ENCODE measurements around the gene MACROD1. TPM values are rescaled to one million over a fixed set of nuclear protein-coding genes. Genes with fewer than 3 reads are reported as not detected.

The MACROD1 gene
- total RNA-seq, 2 donors from 2014 or later: 50.7 to 59.0 TPM

DNA sequence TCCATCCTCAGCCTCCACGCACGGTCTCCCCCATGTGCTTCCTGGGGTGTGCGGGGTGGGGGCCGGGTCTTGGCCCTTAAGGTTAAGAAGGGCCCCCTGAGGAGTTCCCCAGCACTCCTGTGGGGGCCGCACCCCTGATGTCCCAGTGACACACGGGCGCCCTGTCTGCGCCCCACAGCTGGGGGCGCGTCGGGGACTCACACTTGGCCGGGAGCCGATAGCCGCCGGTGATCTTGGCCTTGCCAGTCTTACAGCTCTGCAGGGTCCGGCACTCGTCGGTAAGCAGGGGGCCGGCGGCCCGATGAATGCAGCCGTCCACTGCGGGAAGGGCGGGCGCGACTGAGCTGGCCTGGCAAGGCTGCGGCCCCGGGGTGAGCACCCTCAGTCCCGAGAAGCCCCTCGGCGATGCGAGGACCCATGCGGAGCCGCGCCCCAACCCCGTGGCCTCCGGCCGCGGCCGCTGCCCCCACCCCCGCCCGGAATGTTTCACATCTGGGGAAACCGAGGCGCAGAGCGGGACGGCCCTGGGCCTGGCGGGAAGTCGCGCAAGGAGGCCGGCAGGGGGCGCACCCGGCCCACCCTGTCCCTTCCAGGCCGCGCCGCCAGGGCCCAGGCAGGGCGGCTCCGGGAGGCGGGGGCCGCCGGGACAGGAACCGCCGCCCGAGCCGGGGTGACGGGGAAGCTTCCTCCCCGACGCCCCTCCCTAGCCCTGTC is 165.7 kb downstream of the MACROD1 start:
- no peaks in the 10 kb centered on the region for H3K9me3 ChIP-seq
- TF ChIP-seq, protein P1, sequence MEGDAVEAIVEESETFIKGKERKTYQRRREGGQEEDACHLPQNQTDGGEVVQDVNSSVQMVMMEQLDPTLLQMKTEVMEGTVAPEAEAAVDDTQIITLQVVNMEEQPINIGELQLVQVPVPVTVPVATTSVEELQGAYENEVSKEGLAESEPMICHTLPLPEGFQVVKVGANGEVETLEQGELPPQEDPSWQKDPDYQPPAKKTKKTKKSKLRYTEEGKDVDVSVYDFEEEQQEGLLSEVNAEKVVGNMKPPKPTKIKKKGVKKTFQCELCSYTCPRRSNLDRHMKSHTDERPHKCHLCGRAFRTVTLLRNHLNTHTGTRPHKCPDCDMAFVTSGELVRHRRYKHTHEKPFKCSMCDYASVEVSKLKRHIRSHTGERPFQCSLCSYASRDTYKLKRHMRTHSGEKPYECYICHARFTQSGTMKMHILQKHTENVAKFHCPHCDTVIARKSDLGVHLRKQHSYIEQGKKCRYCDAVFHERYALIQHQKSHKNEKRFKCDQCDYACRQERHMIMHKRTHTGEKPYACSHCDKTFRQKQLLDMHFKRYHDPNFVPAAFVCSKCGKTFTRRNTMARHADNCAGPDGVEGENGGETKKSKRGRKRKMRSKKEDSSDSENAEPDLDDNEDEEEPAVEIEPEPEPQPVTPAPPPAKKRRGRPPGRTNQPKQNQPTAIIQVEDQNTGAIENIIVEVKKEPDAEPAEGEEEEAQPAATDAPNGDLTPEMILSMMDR (IDR thresholded peaks at IDR 0.05): peak; percentile 85 to 95
- H3K27ac ChIP-seq: no peak overlapping the region
- peak; percentile 72 for DNase-seq (ENCODE audit: low spot score)
- H3K4me3 ChIP-seq: peak overlapping the region; percentile 17 to 46
- peaks cover 0 to 40% of the 10 kb centered on the region in 2 donors for H3K4me1 ChIP-seq
- H3K27me3 ChIP-seq: no peaks in the 10 kb centered on the region
- peaks cover 22% of the 10 kb centered on the region for H3K36me3 ChIP-seq

DNA sequence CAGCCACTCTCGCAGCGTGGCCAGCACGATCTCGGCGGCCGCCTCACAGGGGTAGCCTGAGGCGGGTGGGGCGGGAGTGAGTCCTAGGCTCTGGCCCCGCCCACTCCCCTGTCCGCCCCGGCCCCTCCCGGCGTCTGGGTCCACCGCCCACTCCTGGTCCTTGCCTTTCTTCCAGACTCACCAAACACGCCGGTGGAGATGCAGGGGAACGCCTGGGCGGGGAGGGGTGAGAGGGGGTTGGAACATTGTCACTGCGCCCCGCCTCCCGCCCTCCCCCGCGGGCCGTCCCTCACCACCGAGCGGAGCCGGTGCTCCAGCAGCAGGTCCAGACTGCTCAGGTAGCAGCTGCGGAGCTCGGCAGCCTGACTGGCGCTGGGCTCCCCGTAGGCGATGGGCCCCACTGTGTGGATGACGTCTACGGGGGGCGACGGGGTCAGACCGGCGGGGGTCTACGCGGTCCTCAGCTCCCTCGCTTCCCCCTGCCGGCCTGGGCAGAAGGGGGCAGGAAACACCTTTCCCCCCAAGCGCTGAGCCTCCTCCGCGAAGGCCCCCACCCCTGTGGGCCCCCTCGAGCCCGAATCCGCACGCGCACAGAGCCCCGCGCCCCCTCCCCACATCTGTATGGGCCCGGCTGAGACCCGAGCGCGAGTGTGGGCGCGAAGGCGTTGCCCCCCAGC is 166.4 kb downstream of the MACROD1 start:
- Histone ChIP-seq H3K9me3 (no peaks in the 10 kb centered on the region), H3K27me3 (no peaks in the 10 kb centered on the region), H3K36me3 (peaks cover 29% of the 10 kb centered on the region), H3K4me1 (peaks cover 0 to 40% of the 10 kb centered on the region in 2 donors), H3K4me3 (peak overlapping the region in 1 of 2 donors; percentile 46), H3K27ac (no peak overlapping the region)
- TF ChIP-seq, protein P1 (IDR thresholded peaks at IDR 0.05): no peak
- no peak for DNase-seq (ENCODE audit: low spot score)

DNA sequence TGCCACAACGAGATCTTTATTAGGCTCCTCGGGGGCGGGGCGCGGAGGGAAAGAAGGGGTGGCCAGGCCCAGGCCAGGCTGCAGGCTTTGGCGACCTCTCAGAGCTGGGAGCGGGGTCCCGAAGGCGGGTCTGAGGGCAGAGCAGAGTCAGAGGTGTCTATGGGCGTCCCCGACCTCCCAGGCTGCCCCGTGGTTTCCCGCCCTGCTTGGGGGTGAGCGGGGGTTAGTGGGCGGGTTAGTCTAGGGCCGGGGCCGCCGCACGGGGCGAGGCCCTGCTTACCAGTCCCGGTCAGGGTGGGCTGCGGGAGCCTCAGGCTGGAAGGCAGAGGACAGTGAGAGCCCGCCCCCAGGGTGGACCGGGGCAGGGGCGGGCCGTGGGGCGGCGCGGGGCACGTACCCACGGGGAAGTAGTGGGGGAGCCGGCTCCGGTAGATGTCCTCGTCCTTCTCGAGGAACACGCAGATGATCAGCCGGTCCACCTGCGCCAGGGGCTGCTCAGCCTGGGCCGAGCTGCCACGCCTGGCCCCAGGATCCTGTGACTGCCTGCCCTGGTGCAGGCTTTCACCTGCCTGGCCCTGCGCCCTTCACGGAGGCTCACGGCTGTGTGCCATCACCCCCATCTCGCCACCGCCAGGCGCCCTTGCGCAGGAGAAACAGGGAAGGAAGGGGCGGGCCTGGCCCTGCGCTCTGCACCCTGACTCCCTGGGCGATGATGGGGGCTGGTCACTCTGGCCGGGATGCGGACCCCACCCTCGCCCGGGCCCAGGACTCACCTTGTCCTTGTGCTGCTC is 167.2 kb downstream of the MACROD1 start:
- Histone ChIP-seq H3K36me3 (peaks cover 29% of the 10 kb centered on the region), H3K4me3 (peak overlapping the region in 1 of 2 donors; percentile 46), H3K9me3 (no peaks in the 10 kb centered on the region), H3K4me1 (peaks cover 0 to 40% of the 10 kb centered on the region in 2 donors), H3K27me3 (no peaks in the 10 kb centered on the region), H3K27ac (no peak overlapping the region)
- DNase-seq (ENCODE audit: low spot score): no peak
- TF ChIP-seq, protein P1 (IDR thresholded peaks at IDR 0.05): no peak

DNA sequence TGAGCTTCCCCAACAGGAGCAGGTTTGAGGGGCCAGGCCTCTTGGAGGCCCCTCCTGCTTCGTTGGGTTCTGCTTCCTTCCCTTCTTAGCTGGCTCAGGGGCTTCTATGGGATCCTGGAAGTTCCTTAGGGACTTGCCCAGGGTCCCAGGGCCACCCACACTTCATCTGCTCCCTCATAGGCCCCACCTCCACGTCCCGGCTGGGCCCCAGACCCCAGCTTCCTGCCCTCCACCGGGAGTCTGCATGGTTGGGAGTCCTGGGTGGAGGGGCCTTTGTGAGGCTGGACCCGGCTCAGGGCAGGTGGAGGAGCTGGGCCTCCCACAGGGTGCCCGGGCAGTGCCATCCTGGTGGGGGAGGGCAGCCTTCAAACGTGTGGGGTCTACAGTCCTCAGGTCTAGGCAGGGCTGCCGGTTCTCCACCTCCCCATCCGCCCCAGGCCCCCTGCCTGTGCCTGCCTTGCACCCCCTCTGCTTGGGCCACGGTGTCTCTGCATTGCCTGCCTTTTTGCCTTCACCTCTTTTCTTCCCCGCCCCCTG is 168.0 kb downstream of the MACROD1 start:
- no peaks in the 10 kb centered on the region for H3K27me3 ChIP-seq
- DNase-seq (ENCODE audit: low spot score): no peak
- H3K36me3 ChIP-seq: peaks cover 29% of the 10 kb centered on the region
- H3K27ac ChIP-seq: no peak overlapping the region
- H3K4me1 ChIP-seq: peaks cover 0 to 40% of the 10 kb centered on the region in 2 donors
- no peaks in the 10 kb centered on the region for H3K9me3 ChIP-seq
- TF ChIP-seq, protein P1 (IDR thresholded peaks at IDR 0.05): no peak
- no peak overlapping the region for H3K4me3 ChIP-seq

DNA sequence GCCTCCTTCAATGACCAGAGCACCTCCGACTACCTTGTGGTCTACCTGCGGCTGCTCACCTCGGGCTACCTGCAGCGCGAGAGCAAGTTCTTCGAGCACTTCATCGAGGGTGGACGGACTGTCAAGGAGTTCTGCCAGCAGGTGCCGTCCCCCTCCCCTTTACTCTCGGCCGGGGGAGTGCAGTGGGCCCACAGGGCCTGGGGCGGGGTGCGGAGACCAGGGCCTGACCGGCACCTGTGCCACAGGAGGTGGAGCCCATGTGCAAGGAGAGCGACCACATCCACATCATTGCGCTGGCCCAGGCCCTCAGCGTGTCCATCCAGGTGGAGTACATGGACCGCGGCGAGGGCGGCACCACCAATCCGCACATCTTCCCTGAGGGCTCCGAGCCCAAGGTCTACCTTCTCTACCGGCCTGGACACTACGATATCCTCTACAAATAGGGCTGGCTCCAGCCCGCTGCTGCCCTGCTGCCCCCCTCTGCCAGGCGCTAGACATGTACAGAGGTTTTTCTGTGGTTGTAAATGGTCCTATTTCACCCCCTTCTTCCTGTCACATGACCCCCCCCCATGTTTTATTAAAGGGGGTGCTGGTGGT is 168.7 kb downstream of the MACROD1 start:
- no peak overlapping the region for H3K4me3 ChIP-seq
- TF ChIP-seq, protein P1 (IDR thresholded peaks at IDR 0.05): no peak
- no peaks in the 10 kb centered on the region for H3K9me3 ChIP-seq
- no peak for DNase-seq (ENCODE audit: low spot score)
- peaks cover 0 to 38% of the 10 kb centered on the region in 2 donors for H3K4me1 ChIP-seq
- no peaks in the 10 kb centered on the region for H3K27me3 ChIP-seq
- no peak overlapping the region for H3K27ac ChIP-seq
- H3K36me3 ChIP-seq: peaks cover 29% of the 10 kb centered on the region
